PC-9 (cell line): ENCODE measurements around the gene PRKCB.

Source experiments
- CTCF ChIP-seq: fragments of 200-600 bp; sonication (generic); conservative IDR thresholded peaks from 2 replicates; pipeline ENCODE4 v1.6.1; 2017; ENCODE audit warnings: mixed run types, antibody characterized with exemption, mild to moderate bottlenecking, moderate library complexity
- EZH2 ChIP-seq: fragments of 200-600 bp; sonication (generic); IDR thresholded peaks from 2 replicates; pipeline ENCODE4 v1.8.0; 2017; ENCODE audit warnings: antibody characterized with exemption, low read depth

DNA sequence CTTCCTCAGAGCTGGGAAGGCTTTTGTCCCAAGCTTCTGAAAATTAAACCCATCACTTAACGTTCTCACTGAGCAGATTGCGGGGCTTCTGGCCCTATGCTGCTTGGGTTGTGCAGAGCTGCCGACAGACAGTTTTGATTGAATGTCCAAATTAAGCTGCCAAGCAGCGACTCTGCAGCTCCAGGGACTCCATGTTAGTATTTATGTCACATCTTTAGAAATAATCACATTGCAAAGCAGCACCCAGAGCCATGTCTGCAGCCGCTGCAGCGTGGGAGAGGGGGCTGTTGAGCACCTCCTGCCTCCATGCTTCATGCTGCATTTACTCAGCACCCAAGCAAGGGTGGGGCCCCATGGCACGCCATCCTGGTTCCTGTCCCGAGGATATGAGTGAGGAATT, 242.2 kb downstream of the PRKCB start:
- TF ChIP-seq CTCF (no peak), EZH2 (no peak)
